Activated CD8-positive, alpha-beta memory T cell treated with anti-CD3 and anti-CD28 coated beads, Interleukin-2, amount 50 U/mL, for 1 hour (primary cell): Measurements from ENCODE around the gene KLHDC9.

Experiments used
- DNase-seq: peaks from one replicate; pipeline ENCODE4 v3.0.0-alpha.2; 2020; ENCODE audit errors: extremely low read depth

The KLHDC9 gene

DNA sequence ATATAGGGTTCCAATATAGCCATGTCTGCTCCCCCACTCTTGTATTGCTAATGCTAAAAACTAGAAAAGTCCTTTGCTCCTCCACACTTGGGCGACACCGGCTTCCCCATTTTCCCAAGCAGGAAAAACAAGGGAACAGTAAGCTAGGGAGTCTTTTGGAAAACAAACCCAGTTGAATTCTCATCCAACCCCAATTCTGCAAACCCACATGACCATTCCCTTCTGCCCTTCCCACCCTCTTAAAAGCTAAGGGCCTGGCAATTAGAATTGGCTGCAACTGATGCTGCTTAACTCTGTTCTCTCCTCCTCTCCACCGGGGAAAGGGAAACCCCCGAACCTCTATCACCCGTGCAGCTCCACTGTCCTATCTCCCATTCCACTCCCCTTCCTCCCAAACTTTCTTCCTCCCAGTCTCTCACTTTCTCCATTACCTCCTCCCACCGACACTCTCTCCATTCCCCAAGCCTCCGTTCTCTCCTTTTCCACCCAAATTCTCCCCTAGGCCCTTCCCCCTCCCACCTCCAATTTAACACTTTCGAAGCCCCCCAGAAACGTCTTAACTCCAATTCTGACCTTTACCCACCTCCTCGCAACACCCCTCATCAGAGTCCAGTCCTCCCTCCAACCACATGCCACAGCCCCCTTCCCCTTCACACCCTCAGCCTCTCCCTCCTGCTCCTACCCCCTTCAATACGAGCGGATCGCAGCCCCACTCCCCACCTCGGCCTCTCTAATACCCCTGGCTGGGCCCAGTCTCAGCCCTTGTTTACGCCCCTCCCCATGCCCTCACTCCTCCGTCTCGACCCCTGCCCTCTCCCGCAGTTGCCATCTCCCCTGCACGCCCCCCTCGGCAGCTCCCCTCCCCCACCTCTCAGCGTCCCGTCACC, 33.6 kb downstream of the KLHDC9 start:
- DNase-seq: no peak

DNA sequence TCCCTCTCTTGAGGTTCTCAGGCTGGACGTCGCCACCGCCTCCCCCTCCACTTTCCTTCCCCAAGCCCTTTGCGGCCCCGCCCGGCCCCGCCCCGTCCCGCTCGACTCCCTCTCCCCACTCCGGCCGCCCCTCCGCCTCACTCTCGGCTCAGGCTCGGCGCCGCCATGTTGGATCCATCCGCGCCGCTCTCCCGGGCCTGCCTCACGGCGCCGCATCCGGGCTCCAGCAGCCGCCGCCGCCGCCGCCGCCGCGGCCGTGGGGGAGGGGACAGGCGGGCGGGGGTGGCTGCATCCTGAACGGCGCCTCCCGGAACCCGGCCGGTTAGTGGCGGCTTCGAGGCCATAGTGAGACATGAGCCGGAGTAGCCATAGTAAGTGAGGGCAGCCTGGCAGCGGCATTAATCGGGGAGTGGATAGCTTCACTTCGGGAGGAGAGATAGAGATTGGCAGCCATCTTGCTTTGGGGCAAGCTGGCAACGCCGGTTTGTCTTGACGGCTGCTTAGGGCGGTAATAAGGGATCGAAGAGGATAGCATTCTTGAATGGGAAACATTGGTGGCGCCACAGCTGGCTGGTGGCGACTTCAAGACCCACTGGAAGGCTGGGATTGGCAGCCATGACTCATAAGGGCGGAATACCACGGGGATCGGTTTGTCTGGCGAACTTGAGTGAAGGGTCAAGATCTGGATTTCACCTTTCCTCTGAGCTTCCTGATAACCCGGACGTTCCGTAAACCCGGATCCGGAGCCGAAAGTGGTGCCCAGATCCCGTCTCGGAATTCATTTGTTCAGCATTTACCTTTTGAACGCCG, 34.5 kb downstream of the KLHDC9 start, which contains the start of gene DEDD:
TSS of gene DEDD (minus strand) at position 258 of the 810 bp plus-strand sequence. CDS start 8,205 bp downstream, outside the sequence.
- peak; percentile 81 for DNase-seq

DNA sequence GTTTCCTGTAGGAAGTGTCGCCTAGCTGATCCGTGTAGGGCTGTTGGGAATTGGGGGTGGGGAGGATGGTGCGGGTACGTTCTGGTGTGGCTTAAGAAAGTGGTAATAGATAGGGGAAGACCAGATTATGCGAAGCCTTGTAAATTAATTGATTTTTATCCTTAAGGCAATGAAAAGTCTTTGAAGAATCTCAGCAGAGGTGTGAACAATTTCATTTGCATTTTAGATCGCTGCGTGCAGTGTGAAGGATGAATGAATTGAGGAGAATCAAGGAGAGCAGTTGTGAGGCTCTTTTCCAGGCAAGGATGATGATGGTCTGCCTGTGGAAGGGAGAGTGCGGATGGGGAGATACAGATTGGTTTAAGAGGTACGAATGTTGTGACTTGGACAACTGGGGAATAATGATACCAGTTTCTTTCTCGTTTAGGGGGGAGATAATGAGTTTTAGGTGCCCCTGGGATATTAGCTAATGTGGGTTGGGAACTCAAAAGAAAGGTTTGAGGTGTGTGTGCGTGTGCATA, 35.1 kb downstream of the KLHDC9 start:
- DNase-seq: no peak

DNA sequence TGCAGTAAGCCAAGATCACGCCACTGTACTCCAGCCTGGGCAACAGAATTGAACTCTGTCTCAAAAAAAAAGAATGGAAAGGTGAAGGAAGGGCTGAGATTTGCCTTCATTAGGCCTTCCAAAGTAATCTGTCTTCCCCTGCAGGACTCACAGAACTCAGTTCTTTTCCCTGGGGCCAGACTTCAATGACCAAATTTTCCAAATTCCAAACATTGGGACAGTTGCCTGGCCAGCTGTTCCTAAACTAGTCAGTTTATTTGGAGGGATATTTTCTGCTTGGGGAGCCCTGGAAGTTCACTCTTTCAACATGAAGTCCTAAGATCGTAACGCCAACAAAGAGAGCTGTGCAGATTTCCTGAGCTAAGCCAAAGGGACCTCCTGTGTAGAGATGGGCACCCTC, 39.7 kb downstream of the KLHDC9 start:
- DNase-seq: no peak

DNA sequence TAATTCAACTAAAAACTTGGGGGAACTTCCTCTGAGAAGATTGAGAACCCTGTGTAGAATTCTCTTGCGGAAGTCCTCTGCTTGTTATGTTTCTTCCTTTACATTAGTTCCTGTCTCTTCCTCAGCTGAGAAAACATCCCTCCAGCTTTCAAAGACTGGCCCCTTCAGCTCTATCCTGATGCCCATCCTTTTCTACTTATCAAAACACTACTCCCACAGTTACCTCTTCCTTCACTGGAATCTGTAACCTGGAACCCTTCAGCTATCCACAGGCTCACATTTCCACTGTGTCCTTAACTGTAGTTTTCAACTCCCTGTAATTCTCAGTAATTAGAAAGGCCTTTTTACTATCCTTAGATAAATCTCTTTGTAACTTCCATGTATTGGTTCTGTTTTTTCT, 40.3 kb downstream of the KLHDC9 start:
- no peak for DNase-seq

DNA sequence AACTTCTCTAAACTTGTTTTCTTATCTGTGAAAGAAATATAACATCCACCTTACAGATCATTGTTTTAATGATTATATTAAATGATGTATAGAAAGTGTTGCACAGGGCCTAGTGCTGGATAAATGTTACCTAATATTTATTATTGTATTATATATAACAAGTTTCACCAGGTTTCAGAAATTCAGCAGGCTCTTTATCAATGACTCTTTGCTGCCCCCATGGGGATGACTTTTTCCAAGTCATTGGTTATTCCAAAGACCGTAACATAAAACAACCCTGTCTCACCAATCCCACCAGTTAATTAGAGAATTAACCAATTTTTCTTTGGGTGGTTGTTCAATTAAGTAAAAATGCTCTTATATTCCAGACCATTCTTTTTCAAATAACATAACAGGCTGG, 41.6 kb downstream of the KLHDC9 start:
- DNase-seq: no peak

DNA sequence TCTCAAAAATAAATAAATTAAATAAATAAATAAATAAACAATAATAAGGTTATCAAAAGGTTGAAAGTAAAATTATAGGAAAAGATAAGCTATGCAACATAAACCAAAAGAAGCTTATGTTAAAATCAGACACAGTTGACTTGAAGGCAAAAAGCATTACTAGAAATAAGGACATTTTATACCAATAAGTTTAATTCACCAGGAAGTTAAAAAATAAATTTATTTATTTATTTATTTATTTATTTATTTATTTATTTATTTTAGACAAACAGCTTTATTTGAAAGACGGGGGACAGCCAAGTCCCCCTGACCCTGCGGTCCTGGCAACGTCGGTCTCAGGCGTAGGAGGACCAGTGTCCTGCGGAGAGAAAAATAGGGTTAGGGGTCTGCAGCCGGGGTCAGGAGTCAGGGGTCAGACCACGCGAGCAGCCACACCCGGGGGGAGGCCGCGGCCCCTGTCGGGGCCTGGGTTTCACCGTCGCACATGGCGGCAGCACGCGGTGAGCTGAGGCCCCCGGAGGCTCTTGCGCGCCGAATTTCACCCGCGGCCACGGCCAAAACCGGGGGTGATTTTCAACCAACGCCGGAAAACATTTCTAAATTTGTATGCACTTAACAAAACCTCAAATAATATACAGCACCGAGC, 42.7 kb downstream of the KLHDC9 start:
- no peak for DNase-seq

DNA sequence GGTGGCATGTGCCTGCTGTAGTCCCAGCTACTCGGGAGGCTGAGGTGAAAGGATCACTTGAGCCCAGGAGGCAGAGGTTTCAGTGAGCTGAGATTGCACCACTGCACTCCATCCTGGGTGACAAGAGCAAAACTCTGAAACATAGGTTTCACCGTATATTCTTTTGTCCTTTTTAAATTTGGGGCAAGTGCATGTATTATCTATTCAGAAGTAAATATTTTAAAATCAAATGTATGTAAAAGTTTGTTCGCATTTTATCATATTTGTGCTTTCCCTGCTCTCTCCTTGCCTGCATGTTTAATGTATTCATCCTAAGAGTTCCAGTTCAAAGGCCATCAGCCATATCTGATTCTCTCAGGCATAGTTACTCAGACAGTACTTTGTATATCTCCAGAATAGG, 47.7 kb downstream of the KLHDC9 start:
- DNase-seq: no peak
